Peyer's patch (tissue), 4 donors: ENCODE measurements around the gene BIVM. TPM values are rescaled to one million over a fixed set of nuclear protein-coding genes. Genes with fewer than 3 reads are reported as not detected.

Source experiments
- DNase-seq, 3 donors: peaks; one replicate each; pipeline ENCODE4 v3.0.0-alpha.2; 2017 to 2019
- H3K27ac ChIP-seq, 4 donors: fragments of 200-600 bp; sonication (generic); one replicate each; pipeline ENCODE4 v1.5.1; 2016 to 2019
- H3K27me3 ChIP-seq, 2 donors: fragments of 200-600 bp; sonication (generic); one replicate each; pipeline ENCODE4 v1.5.1; 2019
- H3K36me3 ChIP-seq, 3 donors: fragments of 200-600 bp; sonication (generic); one replicate each; pipeline ENCODE4 v1.5.1; 2016 to 2019
- H3K4me1 ChIP-seq, 4 donors: fragments of 200-600 bp; sonication (generic); one replicate each; pipeline ENCODE4 v1.5.1; 2016 to 2019
- H3K4me3 ChIP-seq, 4 donors: fragments of 200-600 bp; sonication (generic); 1 replicate in 3 of 4; 2 replicates in 1 of 4; pipeline ENCODE4 v1.5.1; 2016 to 2019; ENCODE audit warnings: mild to moderate bottlenecking in 1 of 4
- H3K9me3 ChIP-seq, 4 donors: fragments of 200-600 bp; sonication (generic); one replicate each; pipeline ENCODE4 v1.5.1; 2016 to 2019; ENCODE audit warnings: mild to moderate bottlenecking in 1 of 4
- CTCF ChIP-seq, 6 experiments: fragments of 450-650 bp in 4 of 6; fragments of 200-600 bp in 2 of 6; sonication (generic) in 1 of 6; IDR thresholded peaks; one replicate each; pipeline ENCODE4 v1.5.1; 2017 to 2019; ENCODE audit warnings: antibody characterized with exemption in 6 of 6, mild to moderate bottlenecking in 3 of 6, moderate library complexity in 1 of 6
- POLR2A ChIP-seq, 2 donors: fragments of 450-650 bp; IDR thresholded peaks; one replicate each; pipeline ENCODE4 v1.5.1; 2017; ENCODE audit warnings: antibody characterized with exemption in 2 of 2, mild to moderate bottlenecking in 2 of 2, moderate library complexity in 2 of 2
- total RNA-seq, 4 donors: library from RNA; depleted of rRNA; stranded (reverse); fragments of >200 nt; gene quantifications; one replicate each; pipeline ENCODE4 v1.1.0, GENCODE V29; 2016

Gene BIVM
- total RNA-seq, 4 donors from 2014 or later = 14.6 to 24.9 (median 18.0) TPM

GRCh38 chr13:102763741-102764140 lies 35.2 kb upstream of the BIVM start:
- no peak for TF ChIP-seq CTCF (IDR thresholded peaks at IDR 0.05)
- no peak for TF ChIP-seq POLR2A (IDR thresholded peaks at IDR 0.05)
- no peaks in the 10 kb centered on the region for H3K27me3 ChIP-seq

GRCh38 chr13:102768909-102769308 lies 30.0 kb upstream of the BIVM start:
- Histone ChIP-seq H3K27me3 (no peaks in the 10 kb centered on the region), H3K9me3 (no peaks in the 10 kb centered on the region), H3K27ac (no peak overlapping the region), H3K4me1 (peaks cover 0 to 6% (median 3%) of the 10 kb centered on the region in 4 donors), H3K36me3 (no peaks in the 10 kb centered on the region), H3K4me3 (no peak overlapping the region)
- DNase-seq = no peak
- TF ChIP-seq POLR2A (IDR thresholded peaks at IDR 0.05) = no peak
- TF ChIP-seq CTCF (IDR thresholded peaks at IDR 0.05) = no peak

More at GRCh38 chr13:102763741-102764140, 35.2 kb upstream of the BIVM start:
- no peak for DNase-seq
- H3K36me3 ChIP-seq = no peaks in the 10 kb centered on the region
- H3K27ac ChIP-seq = no peak overlapping the region
- no peaks in the 10 kb centered on the region for H3K4me1 ChIP-seq
- H3K4me3 ChIP-seq = no peak overlapping the region
- H3K9me3 ChIP-seq = no peaks in the 10 kb centered on the region

GRCh38 chr13:102769679-102770078 lies 29.2 kb upstream of the BIVM start:
- DNase-seq = no peak
- H3K9me3 ChIP-seq = no peaks in the 10 kb centered on the region
- no peak overlapping the region for H3K4me3 ChIP-seq
- H3K4me1 ChIP-seq = peaks cover 0 to 11% (median 3%) of the 10 kb centered on the region in 4 donors
- no peak overlapping the region for H3K27ac ChIP-seq
- no peak for TF ChIP-seq CTCF (IDR thresholded peaks at IDR 0.05)
- no peak for TF ChIP-seq POLR2A (IDR thresholded peaks at IDR 0.05)
- H3K27me3 ChIP-seq = no peaks in the 10 kb centered on the region
- no peaks in the 10 kb centered on the region for H3K36me3 ChIP-seq

- Histone ChIP-seq H3K4me1 (peaks cover 0 to 11% (median 3%) of the 10 kb centered on the region in 4 donors), H3K27ac (no peak overlapping the region), H3K27me3 (no peaks in the 10 kb centered on the region), H3K4me3 (no peak overlapping the region), H3K9me3 (no peaks in the 10 kb centered on the region), H3K36me3 (no peaks in the 10 kb centered on the region)
- TF ChIP-seq POLR2A (IDR thresholded peaks at IDR 0.05) = no peak
- no peak for TF ChIP-seq CTCF (IDR thresholded peaks at IDR 0.05)
- no peak for DNase-seq
These were observed 28.5 kb upstream of the BIVM start for GRCh38 chr13:102770435-102770834.

- peaks cover 0 to 11% (median 3%) of the 10 kb centered on the region in 4 donors for H3K4me1 ChIP-seq
- no peaks in the 10 kb centered on the region for H3K9me3 ChIP-seq
- no peaks in the 10 kb centered on the region for H3K27me3 ChIP-seq
- H3K36me3 ChIP-seq = no peaks in the 10 kb centered on the region
- TF ChIP-seq CTCF (IDR thresholded peaks at IDR 0.05) (no peak), POLR2A (IDR thresholded peaks at IDR 0.05) (no peak)
- H3K27ac ChIP-seq = no peak overlapping the region
- no peak for DNase-seq
- no peak overlapping the region for H3K4me3 ChIP-seq
These were observed 27.4 kb upstream of the BIVM start for GRCh38 chr13:102771298-102772041.
